GM04504 (cell line): ENCODE data around the gene MRPL36.
"Not testable (repeated sequence)": the region's sequence is repeated elsewhere in the genome, so short reads cannot be mapped to it uniquely, and the experiment has no call there.

Experiments used
- DNase-seq: peaks from one replicate; pipeline ENCODE4 v3.0.0-alpha.2; 2012; ENCODE audit warnings: low read depth

The MRPL36 gene

GRCh38 chr5:1796371-1797102 lies 3.1 kb downstream of the MRPL36 start:
- no peak for DNase-seq

GRCh38 chr5:1795931-1796330 lies 3.7 kb downstream of the MRPL36 start:
- no peak for DNase-seq

- DNase-seq, result no peak
Measured at GRCh38 chr5:1795506-1795905, 4.1 kb downstream of the MRPL36 start.

- no peak for DNase-seq
Measured at GRCh38 chr5:1794901-1795290, 4.7 kb downstream of the MRPL36 start.

GRCh38 chr5:1793966-1794900 lies 5.4 kb downstream of the MRPL36 start:
- no peak for DNase-seq

DNA sequence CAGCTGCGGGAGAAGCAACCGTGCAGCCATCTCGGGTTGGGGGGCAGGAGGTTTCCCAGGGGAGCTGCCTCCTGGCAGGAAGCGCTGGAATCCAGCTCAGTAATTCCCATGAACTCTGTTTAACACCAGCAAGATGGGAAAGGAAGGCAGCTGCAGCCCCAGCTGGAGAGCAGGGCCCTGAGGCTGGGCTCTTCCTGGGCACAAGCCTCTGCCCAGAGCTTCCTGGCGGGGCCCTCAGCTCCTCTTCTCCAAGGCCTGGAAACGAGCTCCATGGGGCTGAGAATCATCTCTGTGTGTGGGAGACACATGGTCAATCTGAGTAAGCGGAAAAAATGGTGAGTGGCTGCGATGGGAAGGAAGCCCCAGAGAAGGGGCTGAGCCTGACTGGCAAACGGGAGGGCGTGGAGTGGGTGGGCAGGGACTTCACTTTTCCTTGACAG lies 6.3 kb downstream of the MRPL36 start:
- DNase-seq, result no peak

- DNase-seq, result no peak
Measured at GRCh38 chr5:1792842-1793266, 6.8 kb downstream of the MRPL36 start.

DNA sequence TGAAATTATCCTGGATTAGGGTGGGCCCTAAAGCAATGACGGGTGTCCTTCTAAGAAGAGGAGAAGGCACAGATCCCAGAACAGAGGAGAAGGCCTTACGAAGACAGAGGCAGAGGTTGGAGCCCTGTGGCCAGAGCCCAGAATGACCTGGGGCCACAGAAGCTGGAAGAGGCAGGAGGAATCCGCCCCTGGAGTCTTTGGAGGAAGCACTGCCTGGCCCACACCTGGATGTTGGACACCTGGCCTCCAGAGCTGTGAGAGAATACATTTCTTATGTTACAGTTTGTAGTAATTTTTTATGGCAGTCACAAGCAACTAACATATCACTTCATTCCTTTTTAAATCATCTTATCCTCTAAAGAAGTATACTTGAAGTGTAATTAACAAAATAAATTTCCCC lies 8.5 kb downstream of the MRPL36 start:
- DNase-seq, result no peak

GRCh38 chr5:1789834-1790471 lies 9.7 kb downstream of the MRPL36 start:
- no peak for DNase-seq

DNA sequence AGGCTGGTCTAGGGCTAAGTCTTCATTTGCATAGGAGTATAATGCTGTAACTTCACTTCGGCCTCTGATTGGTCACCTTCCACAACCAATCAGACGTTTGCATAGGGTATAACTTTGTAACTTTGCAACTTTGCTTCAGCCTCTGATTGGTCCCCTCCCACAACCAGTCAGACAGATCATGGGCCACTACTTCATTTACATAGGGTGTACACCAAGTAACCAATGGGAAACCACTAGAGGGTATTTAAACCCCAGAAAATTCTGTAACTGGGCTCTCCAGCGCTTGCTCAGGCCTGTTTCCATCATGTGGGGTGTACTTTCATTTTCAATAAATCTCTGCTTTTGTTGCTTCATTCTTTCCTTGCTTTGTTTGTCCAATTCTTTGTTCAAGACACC lies 10.2 kb downstream of the MRPL36 start:
- DNase-seq, result not testable (repeated sequence)

GRCh38 chr5:1788828-1789227 lies 10.8 kb downstream of the MRPL36 start:
- no peak for DNase-seq

DNA sequence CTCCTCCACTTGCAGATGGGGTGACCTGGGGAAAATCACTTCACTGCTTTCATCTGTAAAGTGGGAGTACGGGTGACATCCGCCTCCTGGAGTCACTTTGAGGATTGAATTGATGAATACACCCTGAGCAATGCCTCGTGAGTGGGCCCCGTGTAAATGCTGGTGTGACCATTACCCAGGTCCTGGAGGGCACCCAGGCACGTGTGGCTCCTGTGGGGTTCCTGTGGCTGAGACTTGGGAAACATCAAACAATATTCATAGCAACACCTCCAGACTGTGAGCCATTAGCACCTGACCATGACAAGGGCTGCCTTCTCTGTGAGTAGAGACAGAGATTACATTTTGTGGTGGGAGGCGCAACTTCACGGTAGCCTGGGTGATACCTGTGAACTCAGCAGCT lies 11.4 kb downstream of the MRPL36 start:
- no peak for DNase-seq

GRCh38 chr5:1787472-1788047 lies 12.1 kb downstream of the MRPL36 start:
- DNase-seq, result no peak

GRCh38 chr5:1786621-1787471 lies 12.8 kb downstream of the MRPL36 start:
- DNase-seq, result no peak

- DNase-seq, result no peak
Measured at GRCh38 chr5:1785984-1786383, 13.7 kb downstream of the MRPL36 start.

DNA sequence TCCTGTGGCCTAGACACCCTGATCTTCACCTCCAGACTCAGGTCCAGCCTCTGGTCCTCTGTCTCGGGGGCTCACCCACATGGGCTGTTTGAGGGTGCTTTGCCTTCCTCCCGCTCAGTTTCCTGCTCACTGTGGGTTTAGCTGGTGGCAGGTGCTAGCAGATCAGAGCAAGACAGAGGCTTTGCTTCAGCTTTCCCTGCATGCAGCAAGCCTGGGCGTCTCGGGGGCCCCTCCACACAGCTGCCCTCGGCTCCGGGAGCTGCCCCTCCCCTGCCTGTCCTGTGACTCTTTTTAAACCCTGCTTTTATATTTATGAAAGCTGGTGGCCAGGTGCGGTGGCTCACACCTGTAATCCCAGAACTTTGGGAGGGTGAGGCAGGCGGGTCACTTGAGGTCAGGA lies 14.6 kb downstream of the MRPL36 start:
- DNase-seq, result no peak

DNA sequence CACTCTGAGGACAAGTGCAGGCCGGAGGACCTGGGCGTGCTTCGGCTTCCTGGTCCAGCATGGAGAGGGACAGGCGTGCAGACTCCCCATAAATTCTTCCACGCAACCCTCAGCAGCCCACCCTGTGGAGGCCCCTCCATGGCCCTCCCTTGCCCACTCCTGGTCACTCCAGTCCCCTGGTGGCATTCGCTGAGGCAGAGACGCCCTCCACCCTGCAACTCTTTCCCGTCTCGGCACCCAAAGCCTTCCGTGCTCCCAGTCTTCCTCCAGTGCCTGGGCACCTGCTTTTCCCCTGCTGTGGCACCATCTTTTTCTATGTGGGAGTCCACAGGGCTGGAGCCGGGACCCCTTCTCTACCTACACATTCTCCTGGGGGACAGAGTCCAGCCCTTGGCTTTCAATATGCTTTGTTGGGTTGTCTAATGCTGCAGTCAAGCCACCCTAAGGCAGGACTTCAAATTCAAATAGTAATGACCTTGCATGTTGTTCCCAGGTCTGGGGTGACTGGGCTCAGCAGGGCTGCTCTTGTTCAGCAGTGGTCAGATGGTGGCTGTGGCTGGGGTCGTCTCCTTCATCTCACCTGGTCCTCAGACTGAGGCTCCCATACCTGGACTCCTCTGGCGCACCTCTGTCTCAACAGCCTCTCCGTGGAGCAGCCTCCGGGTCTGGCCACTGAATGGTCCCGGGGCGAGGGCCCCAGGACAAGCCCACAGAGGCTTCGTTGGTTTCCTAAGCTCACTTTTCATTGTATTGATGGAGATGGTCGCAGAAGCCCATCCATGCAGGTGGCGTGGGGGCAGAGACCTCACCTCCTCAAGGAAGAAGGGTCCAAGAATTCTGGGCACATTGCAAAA lies 15.2 kb downstream of the MRPL36 start:
- no peak for DNase-seq

DNA sequence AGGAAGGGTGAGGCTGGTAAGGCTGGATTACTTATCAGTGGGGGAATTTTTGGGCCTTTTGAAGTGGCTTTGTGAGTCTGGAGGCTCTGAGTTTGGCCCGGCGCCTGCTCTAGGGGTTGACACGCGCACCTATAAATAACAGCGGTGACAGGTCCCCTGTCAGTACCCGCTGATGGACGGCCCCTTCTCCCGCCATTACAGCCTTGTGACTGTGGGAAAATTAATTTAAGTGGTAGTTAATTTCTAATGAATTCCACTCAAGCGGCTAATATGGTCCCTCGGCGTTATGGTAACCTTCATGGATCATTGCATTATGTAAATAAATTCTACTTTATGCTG lies 16.5 kb downstream of the MRPL36 start:
- no peak for DNase-seq

DNA sequence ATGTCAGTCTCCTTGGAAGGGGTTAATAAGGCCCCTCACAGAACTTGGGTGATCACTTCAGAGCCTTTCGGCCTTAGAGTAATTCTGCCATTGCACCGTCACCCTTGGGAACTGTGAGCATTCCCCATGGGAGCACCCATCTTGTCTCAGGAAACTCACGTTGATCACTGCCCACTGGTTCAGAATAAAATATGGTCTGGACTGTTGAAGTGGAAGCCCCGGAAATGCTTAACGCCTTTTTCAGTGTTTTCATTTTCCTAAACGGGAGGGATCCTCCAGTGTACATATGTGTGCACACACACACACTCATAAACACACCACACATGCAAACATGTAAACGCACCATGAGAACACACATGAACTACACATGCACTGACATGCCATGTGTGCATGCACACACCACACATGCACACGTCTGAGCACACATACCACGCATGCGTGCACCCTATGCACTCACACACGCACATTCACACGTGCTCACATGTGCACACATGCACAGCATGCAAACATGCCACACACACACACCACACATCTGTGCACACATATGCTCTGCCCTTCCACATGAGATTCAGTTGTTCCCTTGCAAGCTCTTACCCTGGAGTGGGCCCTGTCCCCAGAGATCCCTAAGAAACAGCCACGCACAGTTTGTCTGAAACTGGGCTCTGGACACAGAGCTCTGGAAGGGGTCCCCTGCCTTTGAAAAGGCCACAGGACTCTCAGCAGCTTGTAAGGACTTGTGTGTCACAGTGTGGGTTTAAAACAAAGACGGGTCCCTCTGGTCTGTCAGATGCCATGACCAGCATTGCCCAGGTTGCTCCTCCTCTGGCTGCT lies 17.0 kb downstream of the MRPL36 start:
- no peak for DNase-seq
